ENCODE data around the gene FAM222A.

DNA sequence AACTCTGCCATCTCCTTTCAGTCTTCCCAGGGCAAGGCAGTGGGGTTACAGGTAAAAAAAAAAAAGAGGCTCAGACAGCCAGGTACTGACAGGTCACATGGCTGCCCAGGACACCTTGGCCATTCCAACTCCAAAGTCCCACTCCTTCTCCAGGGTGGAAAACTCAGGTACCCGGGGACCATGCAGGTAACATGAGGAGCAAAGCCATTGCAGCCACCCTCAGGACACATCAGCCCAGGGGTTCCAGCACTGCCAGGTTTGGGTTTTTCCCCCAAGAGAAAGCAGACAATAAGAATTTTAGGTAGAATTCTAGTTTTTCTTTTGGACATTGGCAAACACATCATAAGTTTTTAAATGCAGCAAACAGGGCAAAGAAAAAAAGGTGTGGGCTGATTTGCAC is 15.3 kb downstream of the FAM222A start:
- TF ChIP-seq, protein P1, sequence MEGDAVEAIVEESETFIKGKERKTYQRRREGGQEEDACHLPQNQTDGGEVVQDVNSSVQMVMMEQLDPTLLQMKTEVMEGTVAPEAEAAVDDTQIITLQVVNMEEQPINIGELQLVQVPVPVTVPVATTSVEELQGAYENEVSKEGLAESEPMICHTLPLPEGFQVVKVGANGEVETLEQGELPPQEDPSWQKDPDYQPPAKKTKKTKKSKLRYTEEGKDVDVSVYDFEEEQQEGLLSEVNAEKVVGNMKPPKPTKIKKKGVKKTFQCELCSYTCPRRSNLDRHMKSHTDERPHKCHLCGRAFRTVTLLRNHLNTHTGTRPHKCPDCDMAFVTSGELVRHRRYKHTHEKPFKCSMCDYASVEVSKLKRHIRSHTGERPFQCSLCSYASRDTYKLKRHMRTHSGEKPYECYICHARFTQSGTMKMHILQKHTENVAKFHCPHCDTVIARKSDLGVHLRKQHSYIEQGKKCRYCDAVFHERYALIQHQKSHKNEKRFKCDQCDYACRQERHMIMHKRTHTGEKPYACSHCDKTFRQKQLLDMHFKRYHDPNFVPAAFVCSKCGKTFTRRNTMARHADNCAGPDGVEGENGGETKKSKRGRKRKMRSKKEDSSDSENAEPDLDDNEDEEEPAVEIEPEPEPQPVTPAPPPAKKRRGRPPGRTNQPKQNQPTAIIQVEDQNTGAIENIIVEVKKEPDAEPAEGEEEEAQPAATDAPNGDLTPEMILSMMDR (IDR thresholded peaks at IDR 0.05) = no peak
- TF ChIP-seq EZH2 (IDR thresholded peaks at IDR 0.05) = no peak
